HG03196 (cell line): Measurements from ENCODE around the gene PCDHGB3.
"Not testable (repeated sequence)": the region's sequence is repeated elsewhere in the genome, so short reads cannot be mapped to it uniquely, and the experiment has no call there.

ENCODE experiments used
- ATAC-seq: cut with Tn5 transposase; IDR thresholded peaks from one replicate; pipeline ENCODE4 v1.9.1; 2021; ENCODE audit not compliant: unreplicated experiment

The PCDHGB3 gene

GRCh38 chr5:141356950-141357349 lies 13.1 kb upstream of the PCDHGB3 start:
- ATAC-seq: no peak

GRCh38 chr5:141359790-141360426 lies 10.1 kb upstream of the PCDHGB3 start, which contains the start of gene PCDHGB2:
Gene PCDHGB2 (plus strand): TSS chr5:141359994. CDS start chr5:141360136, 142 bp downstream.
- ATAC-seq: peak; percentile 63

- ATAC-seq: no peak
Observed at GRCh38 chr5:141360685-141361084, 9.4 kb upstream of the PCDHGB3 start.

- ATAC-seq: no peak
Observed at GRCh38 chr5:141362719-141363118, 7.3 kb upstream of the PCDHGB3 start.

GRCh38 chr5:141363952-141364660 lies 5.9 kb upstream of the PCDHGB3 start, which contains the start of gene PCDHGA5:
Gene PCDHGA5 (plus strand): TSS chr5:141364162. CDS start chr5:141364331, 169 bp downstream.
- ATAC-seq: no peak

GRCh38 chr5:141366016-141366896 lies 3.8 kb upstream of the PCDHGB3 start:
- no peak for ATAC-seq

- ATAC-seq: no peak
Observed at GRCh38 chr5:141371572-141372475, 1.8 kb downstream of the PCDHGB3 start.

GRCh38 chr5:141373673-141374317 lies 3.8 kb downstream of the PCDHGB3 start, which contains the start of gene PCDHGA6:
Gene PCDHGA6 (plus strand): TSS chr5:141373891. CDS start chr5:141374084, 193 bp downstream.
- no peak for ATAC-seq

GRCh38 chr5:141374627-141375026 lies 4.6 kb downstream of the PCDHGB3 start:
- ATAC-seq: no peak

- ATAC-seq: not testable (repeated sequence)
Observed at GRCh38 chr5:141375444-141376155, 5.6 kb downstream of the PCDHGB3 start.

GRCh38 chr5:141382469-141383294 lies 12.6 kb downstream of the PCDHGB3 start, which contains the start of gene PCDHGA7:
Gene PCDHGA7 (plus strand): TSS chr5:141382742. CDS start chr5:141382900, 158 bp downstream.
- no peak for ATAC-seq

- ATAC-seq: no peak
Observed at GRCh38 chr5:141383345-141383744, 13.3 kb downstream of the PCDHGB3 start.

- ATAC-seq: no peak
Observed at GRCh38 chr5:141384471-141385267, 14.6 kb downstream of the PCDHGB3 start.

GRCh38 chr5:141387557-141388311 lies 17.7 kb downstream of the PCDHGB3 start, which contains the start of gene PCDHGB4:
Gene PCDHGB4 (plus strand): TSS chr5:141387698. CDS start chr5:141387885, 187 bp downstream.
- not testable (repeated sequence) for ATAC-seq

- no peak for ATAC-seq
Observed at GRCh38 chr5:141388661-141389060, 18.6 kb downstream of the PCDHGB3 start.
